CD8-positive, alpha-beta memory T cell (primary cell): ENCODE data around the gene PMAIP1. TPM values are rescaled to one million over a fixed set of nuclear protein-coding genes. Genes with fewer than 3 reads are reported as not detected.
A peak's percentile ranks its signal among the peaks of the same experiment; 100 is the strongest.

Experiments
- CTCF ChIA-PET: fragments of 350-600 bp; sonication (Branson Sonifier 250); formaldehyde crosslinking; loops from one replicate; lab custom pipeline; 2021; ENCODE audit warnings: antibody characterized with exemption; lab: Charles Lee
- POLR2A ChIA-PET: fragments of 350-600 bp; sonication (Branson Sonifier 250); formaldehyde crosslinking; loops from one replicate; lab custom pipeline; 2021; ENCODE audit warnings: antibody characterized with exemption; lab: Charles Lee
- DNase-seq, 5 donors: peaks; one replicate each; pipeline versions ENCODE4 v3.0.0 to v3.0.0-alpha.2; 2020 to 2022; ENCODE audit warnings: mixed read lengths in 1 of 5
- H3K27ac ChIP-seq: one replicate; pipeline ENCODE4 v1.7.0; 2013; ENCODE audit warnings: low read depth, mild to moderate bottlenecking, low read length, moderate library complexity
- H3K27me3 ChIP-seq: 2 replicates; pipeline ENCODE4 v1.7.0; 2013; ENCODE audit warnings: low read length, mild to moderate bottlenecking; ENCODE audit not compliant: insufficient read depth, poor library complexity, severe bottlenecking
- H3K36me3 ChIP-seq: 2 replicates; pipeline ENCODE4 v1.7.0; 2013; ENCODE audit warnings: mild to moderate bottlenecking, low read length, moderate library complexity; ENCODE audit not compliant: insufficient read depth
- H3K4me1 ChIP-seq: 2 replicates; pipeline ENCODE4 v1.7.0; 2013; ENCODE audit warnings: mild to moderate bottlenecking, low read length, moderate library complexity; ENCODE audit not compliant: insufficient read depth
- H3K4me3 ChIP-seq: 2 replicates; pipeline ENCODE4 v1.7.0; 2013; ENCODE audit warnings: mild to moderate bottlenecking, low read length
- H3K9me3 ChIP-seq: 2 replicates; pipeline ENCODE4 v1.7.0; 2013; ENCODE audit warnings: mild to moderate bottlenecking, low read length
- H3K27ac Mint-ChIP-seq, 8 donors: one replicate each; pipeline ENCODE4 v1.8.0; 2020 to 2021; ENCODE audit warnings: mixed read lengths in 8 of 8, mild to moderate bottlenecking in 6 of 8, inconsistent platforms in 3 of 8, moderate library complexity in 3 of 8
- H3K27me3 Mint-ChIP-seq, 2 donors: one replicate each; pipeline ENCODE4 v1.8.0; 2020 to 2021; ENCODE audit warnings: mixed read lengths in 2 of 2, mild to moderate bottlenecking in 1 of 2, moderate library complexity in 1 of 2
- H3K36me3 Mint-ChIP-seq, 3 donors: one replicate each; pipeline ENCODE4 v1.8.0; 2020 to 2021; ENCODE audit warnings: mixed read lengths in 3 of 3, inconsistent platforms in 1 of 3, mild to moderate bottlenecking in 1 of 3
- H3K4me1 Mint-ChIP-seq, 3 donors: one replicate each; pipeline ENCODE4 v1.8.0; 2020 to 2021; ENCODE audit warnings: mixed read lengths in 3 of 3, inconsistent platforms in 1 of 3, mild to moderate bottlenecking in 1 of 3
- H3K4me3 Mint-ChIP-seq, 7 donors: one replicate each; pipeline ENCODE4 v1.8.0; 2020 to 2021; ENCODE audit warnings: mixed read lengths in 7 of 7, mild to moderate bottlenecking in 6 of 7, moderate library complexity in 4 of 7, inconsistent platforms in 2 of 7
- H3K9me3 Mint-ChIP-seq, 5 donors: one replicate each; pipeline ENCODE4 v1.8.0; 2020 to 2022; ENCODE audit warnings: mixed read lengths in 5 of 5, mild to moderate bottlenecking in 3 of 5, moderate library complexity in 2 of 5, inconsistent platforms in 1 of 5
- polyA plus RNA-seq: library from polyadenylated mRNA; unstranded; fragments of 300-500 nt; fragmentation: Illumina TruSeq; gene quantifications from one replicate; pipeline ENCODE4 v1.2.3, GENCODE V29; 2021
- total RNA-seq, 2 experiments: library from RNA; stranded (reverse); gene quantifications; one replicate each; pipeline ENCODE4 v1.2.3, GENCODE V29; 2021

Gene PMAIP1
- total and polyA plus RNA-seq, 3 experiments from 2014 or later: 15.0 to 83.6 (median 82.8) TPM

DNA sequence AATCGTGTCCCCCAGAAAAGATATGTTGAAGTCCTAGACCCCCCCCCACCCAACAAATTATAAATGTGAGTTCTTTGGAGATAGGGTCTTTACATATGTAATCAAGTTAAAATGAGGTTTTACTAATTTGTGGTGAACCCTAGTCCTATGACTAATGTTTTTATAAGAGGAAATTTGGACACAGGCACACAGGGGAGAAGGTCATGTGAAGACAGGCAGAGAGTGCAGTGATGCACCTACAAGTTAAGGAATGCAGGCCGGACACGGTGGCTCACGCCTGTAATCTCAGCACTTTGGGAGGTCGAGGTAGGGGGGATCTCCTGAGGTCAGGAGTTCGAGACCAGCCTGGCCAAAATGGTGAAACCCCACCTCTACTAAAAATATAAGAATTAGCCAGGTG lies 5.8 kb upstream of the PMAIP1 start:
- ChIA-PET CTCF (no interaction called here), POLR2A (no interaction called here)
- Histone ChIP-seq H3K27me3 (no peaks in the 10 kb centered on the region), H3K36me3 (no peaks in the 10 kb centered on the region), H3K27ac (no peak overlapping the region), H3K9me3 (no peaks in the 10 kb centered on the region), H3K4me1 (peaks cover 2% of the 10 kb centered on the region), H3K4me3 (no peak overlapping the region)
- peak overlapping the region in 1 of 7 donors; percentile 65 for H3K4me3 Mint-ChIP-seq
- no peaks in the 10 kb centered on the region for H3K27me3 Mint-ChIP-seq
- H3K36me3 Mint-ChIP-seq: no peaks in the 10 kb centered on the region
- no peaks in the 10 kb centered on the region for H3K9me3 Mint-ChIP-seq
- H3K27ac Mint-ChIP-seq: peak overlapping the region in 2 of 8 donors; percentile 2 to 11
- H3K4me1 Mint-ChIP-seq: peaks cover 2% of the 10 kb centered on the region in 3 donors
- no peak for DNase-seq

DNA sequence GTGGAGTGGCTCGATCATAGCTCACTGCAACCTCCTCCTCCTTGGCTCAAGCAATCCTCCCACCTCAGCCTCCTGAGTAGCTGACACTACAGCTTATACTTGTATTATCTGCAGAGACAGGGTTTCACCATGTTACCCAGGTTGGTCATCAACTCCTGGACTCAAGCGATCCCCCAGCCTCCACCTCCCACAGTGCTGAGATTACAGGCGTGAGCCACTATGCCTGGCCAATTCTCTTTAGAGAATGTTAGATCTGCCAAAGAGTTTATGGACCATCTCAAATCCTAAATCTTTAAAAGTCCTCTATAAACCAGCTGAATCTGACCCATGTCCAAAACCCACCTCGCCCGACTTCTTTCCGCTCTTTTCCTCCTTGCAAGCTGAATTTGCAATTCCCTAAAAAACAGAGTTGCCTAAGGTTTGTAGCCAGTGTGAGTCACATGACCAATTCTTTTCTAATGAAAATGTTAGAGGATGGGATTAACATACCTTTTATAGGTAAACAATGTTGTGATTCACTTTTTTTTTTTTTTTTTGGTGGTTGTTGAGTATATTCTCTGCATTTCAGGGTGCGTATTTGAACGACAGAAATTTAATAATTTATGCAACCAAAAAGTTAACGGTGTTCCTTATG lies 2.4 kb upstream of the PMAIP1 start:
- Histone ChIP-seq H3K27ac (no peak overlapping the region), H3K4me3 (no peak overlapping the region), H3K36me3 (no peaks in the 10 kb centered on the region), H3K27me3 (no peaks in the 10 kb centered on the region), H3K9me3 (no peaks in the 10 kb centered on the region), H3K4me1 (peaks cover 22% of the 10 kb centered on the region)
- Mint-ChIP-seq H3K27me3 (no peaks in the 10 kb centered on the region), H3K4me3 (peak overlapping the region in 2 of 7 donors; percentile 49 to 99), H3K4me1 (peaks cover 23 to 25% (median 24%) of the 10 kb centered on the region in 3 donors), H3K27ac (peak overlapping the region in 2 of 8 donors; percentile 81 to 98), H3K9me3 (no peaks in the 10 kb centered on the region), H3K36me3 (peaks cover 0 to 16% (median 0%) of the 10 kb centered on the region in 3 donors)
- CTCF ChIA-PET: no interaction called here
- no peak for DNase-seq
- POLR2A ChIA-PET: no interaction called here

DNA sequence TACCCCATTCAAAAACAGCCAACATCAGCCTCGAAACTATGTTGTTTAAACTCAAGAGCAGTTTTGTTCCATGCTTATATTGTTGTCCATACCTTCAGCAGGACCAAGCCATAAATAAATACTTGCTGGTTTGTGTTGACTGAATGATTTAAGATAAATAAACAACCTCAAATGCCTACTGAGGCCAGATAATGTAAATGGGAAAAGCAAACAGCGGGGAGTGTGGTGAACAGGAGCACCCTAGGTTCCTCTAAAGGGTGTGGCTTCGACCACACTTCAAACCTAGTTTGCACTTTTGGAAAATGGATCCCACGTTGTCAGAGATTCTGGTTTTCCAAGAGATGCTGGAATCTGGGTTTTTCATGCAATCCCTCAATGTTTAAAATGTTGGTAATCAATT lies 1.7 kb upstream of the PMAIP1 start:
- peak overlapping the region in 6 of 7 donors; percentile 32 to 99 (median 50) for H3K4me3 Mint-ChIP-seq
- CTCF ChIA-PET: no interaction called here

GRCh38 chr18:59898609-59899297 lies 1.0 kb upstream of the PMAIP1 start:
- peak overlapping the region; percentile 85 for H3K27ac ChIP-seq
- peak overlapping the region; percentile 76 to 99 (median 94) for H3K27ac Mint-ChIP-seq
- H3K4me3 ChIP-seq: peak overlapping the region; percentile 72
- H3K4me3 Mint-ChIP-seq: peak overlapping the region; percentile 91 to 99 (median 97)
- H3K9me3 Mint-ChIP-seq: no peaks in the 10 kb centered on the region
- ChIA-PET CTCF (interaction anchor here (1.0 kb wide), 1 partner anchor 21 kb away, joined by 3 read pairs; no protein-coding TSS in a partner anchor), POLR2A (no interaction called here)
- H3K27me3 ChIP-seq: no peaks in the 10 kb centered on the region
- H3K9me3 ChIP-seq: no peaks in the 10 kb centered on the region
- peaks cover 0 to 25% (median 0%) of the 10 kb centered on the region in 3 donors for H3K36me3 Mint-ChIP-seq
- DNase-seq: no peak
- no peaks in the 10 kb centered on the region for H3K27me3 Mint-ChIP-seq
- H3K36me3 ChIP-seq: no peaks in the 10 kb centered on the region
- H3K4me1 ChIP-seq: peaks cover 25% of the 10 kb centered on the region
- H3K4me1 Mint-ChIP-seq: peaks cover 33 to 36% (median 34%) of the 10 kb centered on the region in 3 donors

More for the DNA sequence above, 1.7 kb upstream of the PMAIP1 start:
- Mint-ChIP-seq H3K27ac (peak overlapping the region in 4 of 8 donors; percentile 57 to 99 (median 97)), H3K4me1 (peaks cover 30 to 31% (median 31%) of the 10 kb centered on the region in 3 donors), H3K36me3 (peaks cover 0 to 22% (median 0%) of the 10 kb centered on the region in 3 donors), H3K9me3 (no peaks in the 10 kb centered on the region), H3K27me3 (no peaks in the 10 kb centered on the region)
- H3K4me3 ChIP-seq: no peak overlapping the region
- H3K9me3 ChIP-seq: no peaks in the 10 kb centered on the region
- peaks cover 25% of the 10 kb centered on the region for H3K4me1 ChIP-seq
- no peak for DNase-seq
- POLR2A ChIA-PET: no interaction called here
- no peaks in the 10 kb centered on the region for H3K36me3 ChIP-seq
- H3K27me3 ChIP-seq: no peaks in the 10 kb centered on the region
- H3K27ac ChIP-seq: no peak overlapping the region

- Mint-ChIP-seq H3K36me3 (peaks cover 0 to 28% (median 0%) of the 10 kb centered on the region in 3 donors), H3K27ac (peak overlapping the region; percentile 94 to 99 (median 98)), H3K4me1 (peaks cover 47 to 53% (median 50%) of the 10 kb centered on the region in 3 donors), H3K9me3 (no peaks in the 10 kb centered on the region), H3K27me3 (no peaks in the 10 kb centered on the region), H3K4me3 (peak overlapping the region; percentile 97 to 99 (median 99))
- Histone ChIP-seq H3K4me1 (peaks cover 42% of the 10 kb centered on the region), H3K4me3 (peak overlapping the region; percentile 72), H3K27ac (peak overlapping the region; percentile 85), H3K36me3 (no peaks in the 10 kb centered on the region), H3K9me3 (no peaks in the 10 kb centered on the region), H3K27me3 (no peaks in the 10 kb centered on the region)
- ChIA-PET CTCF (interaction anchor here (1.0 kb wide), 1 partner anchor 18 kb away, joined by 3 read pairs; no protein-coding TSS in a partner anchor), POLR2A (interaction anchor here (0.5 to 1.2 kb wide), 3 partner anchors 15 to 20 kb away, joined by 3 to 6 read pairs (median 3); no protein-coding TSS in a partner anchor)
- DNase-seq: peak; percentile 52 to 85 (median 68)
These were observed 679 bp downstream of the PMAIP1 start for GRCh38 chr18:59900222-59901128.

GRCh38 chr18:59902131-59902992 lies 2.6 kb downstream of the PMAIP1 start:
- Histone ChIP-seq H3K4me3 (no peak overlapping the region), H3K27me3 (no peaks in the 10 kb centered on the region), H3K36me3 (no peaks in the 10 kb centered on the region), H3K4me1 (peaks cover 56% of the 10 kb centered on the region), H3K27ac (peak overlapping the region; percentile 85), H3K9me3 (no peaks in the 10 kb centered on the region)
- DNase-seq: peak in 2 of 5 donors; percentile 41 to 53
- peaks cover 0 to 28% (median 0%) of the 10 kb centered on the region in 3 donors for H3K36me3 Mint-ChIP-seq
- no peaks in the 10 kb centered on the region for H3K27me3 Mint-ChIP-seq
- H3K4me1 Mint-ChIP-seq: peaks cover 61 to 72% (median 69%) of the 10 kb centered on the region in 3 donors
- no peaks in the 10 kb centered on the region for H3K9me3 Mint-ChIP-seq
- POLR2A ChIA-PET: no interaction called here
- H3K4me3 Mint-ChIP-seq: peak overlapping the region; percentile 1 to 99 (median 64)
- CTCF ChIA-PET: no interaction called here
- H3K27ac Mint-ChIP-seq: peak overlapping the region; percentile 64 to 99 (median 90)
